ENCODE data around the gene NGLY1.

GRCh38 chr3:25695731-25696420 is 87.4 kb downstream of the NGLY1 start:
- no peak for TF ChIP-seq EZH2 (IDR thresholded peaks at IDR 0.05; ENCODE audit: low read depth)
- TF ChIP-seq CTCF (conservative IDR thresholded peaks at IDR 0.05): no peak
